GM21390 (cell line): ENCODE measurements around the gene HYCC1.

Experiments
- ATAC-seq: cut with Tn5 transposase; IDR thresholded peaks from one replicate; pipeline ENCODE4 v1.9.1; 2021; ENCODE audit not compliant: unreplicated experiment

The HYCC1 gene

GRCh38 chr7:23017309-23017708 is 3.4 kb upstream of the HYCC1 start:
- ATAC-seq: no peak

- ATAC-seq: no peak
Measured at GRCh38 chr7:23016345-23017253, 2.7 kb upstream of the HYCC1 start.

DNA sequence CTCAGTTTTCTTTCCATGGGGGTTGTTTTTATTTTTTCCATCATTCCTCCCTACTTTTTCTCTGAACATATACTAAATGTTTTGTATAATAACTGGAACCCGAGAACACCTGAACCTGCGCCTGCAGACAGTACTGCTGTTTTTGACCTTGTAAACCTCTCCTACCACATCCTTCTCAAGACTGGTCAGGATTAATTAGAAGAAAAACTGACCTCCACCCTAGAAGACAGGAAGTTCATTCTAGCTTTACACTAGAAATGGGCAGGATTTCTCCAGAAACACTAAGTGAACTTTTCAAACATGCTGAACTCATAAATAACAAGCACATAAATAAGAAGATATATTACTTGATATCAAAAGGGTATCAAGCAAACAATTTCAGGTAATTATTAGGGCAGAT is 751 bp upstream of the HYCC1 start:
- ATAC-seq: no peak

DNA sequence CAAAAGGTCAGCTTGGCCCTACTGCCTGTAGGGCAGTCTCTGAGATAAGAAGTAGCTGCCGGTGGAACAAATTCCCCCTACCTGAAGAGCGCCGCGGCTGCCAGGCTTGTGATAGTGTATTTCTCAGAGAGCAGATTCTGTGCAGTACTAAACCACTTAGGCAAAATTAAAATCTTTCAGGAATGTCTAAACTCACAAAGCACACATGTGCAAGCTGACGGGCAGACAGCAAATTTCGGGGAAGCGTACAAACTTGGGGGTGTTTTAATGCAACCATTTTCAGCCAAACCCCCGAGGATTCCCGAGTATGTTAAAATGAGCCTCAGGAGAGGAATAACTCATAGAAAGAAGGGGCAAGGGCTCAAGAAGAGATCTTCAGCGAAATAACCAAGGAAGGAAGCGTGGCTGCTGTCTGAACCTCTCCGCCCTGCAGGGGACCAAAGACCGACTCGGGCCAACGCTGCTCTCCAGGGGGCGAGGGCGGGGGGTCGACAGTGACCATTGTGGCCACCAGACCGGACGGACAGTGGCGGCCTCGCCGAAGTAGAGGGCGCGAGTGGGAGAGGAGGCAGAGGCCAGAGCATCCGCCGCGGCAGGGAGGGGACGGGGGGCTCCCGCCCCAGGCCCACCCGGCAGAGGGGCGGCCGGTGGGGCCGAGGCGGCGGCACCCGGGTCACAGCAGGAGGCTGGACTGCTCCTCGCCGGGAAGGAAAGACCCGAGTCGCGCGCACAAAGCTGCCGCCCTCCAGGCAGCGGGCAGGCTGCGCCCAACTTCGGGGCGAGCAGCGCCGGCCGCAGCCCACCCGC is 819 bp downstream of the HYCC1 start:
- ATAC-seq: peak; percentile 1

- ATAC-seq: no peak
Measured at GRCh38 chr7:23012186-23012585, 1.7 kb downstream of the HYCC1 start.

DNA sequence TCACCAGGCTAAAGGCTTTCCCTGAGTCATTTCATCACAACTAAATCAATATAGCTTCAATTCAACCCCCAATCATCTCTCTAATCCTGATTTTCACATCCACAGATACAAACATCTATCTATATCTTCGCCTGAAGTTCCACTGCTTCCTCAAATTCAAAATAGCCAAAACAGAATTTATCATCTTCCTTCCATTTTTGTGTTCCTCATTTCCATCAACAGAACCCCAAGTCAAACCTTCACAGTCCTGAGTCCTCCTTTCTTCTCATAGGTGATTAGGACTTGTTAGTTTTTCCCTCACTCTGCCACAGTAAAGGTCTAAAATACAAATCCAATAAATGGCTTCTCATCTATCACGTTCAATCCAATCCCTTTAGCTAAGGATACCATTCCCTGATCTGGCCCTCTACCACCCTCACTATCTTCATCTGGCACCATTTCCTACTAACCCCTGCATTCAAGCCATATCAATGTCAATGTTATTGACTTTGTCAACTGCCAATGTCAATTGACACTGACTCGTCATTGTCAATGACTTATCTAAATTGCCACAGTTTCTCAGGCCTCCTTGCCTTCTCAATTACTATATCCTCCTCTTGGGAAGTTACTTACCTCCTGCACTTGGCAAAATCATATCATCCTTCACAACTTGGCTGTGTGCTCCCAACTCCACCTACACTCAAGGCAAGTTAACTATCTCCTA is 2.6 kb downstream of the HYCC1 start:
- no peak for ATAC-seq

DNA sequence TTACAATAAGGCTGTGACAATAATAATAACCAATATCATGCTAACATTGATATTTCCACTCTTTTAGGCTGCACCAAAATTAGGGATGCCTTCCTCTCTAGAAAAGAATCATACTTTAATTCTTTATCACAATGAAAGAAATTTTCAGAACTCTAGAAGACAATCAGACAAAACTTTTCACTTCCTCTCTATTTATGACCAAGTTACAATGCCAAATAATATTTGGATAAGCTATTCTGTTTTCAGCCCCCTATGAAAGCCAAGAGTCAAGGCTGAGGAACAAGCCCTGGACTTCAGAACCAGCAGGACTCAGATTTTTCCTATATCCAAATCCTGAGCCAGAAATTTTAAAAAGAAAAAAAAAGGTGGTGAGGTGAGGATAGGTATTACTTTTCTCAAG is 4.6 kb downstream of the HYCC1 start:
- ATAC-seq: no peak

DNA sequence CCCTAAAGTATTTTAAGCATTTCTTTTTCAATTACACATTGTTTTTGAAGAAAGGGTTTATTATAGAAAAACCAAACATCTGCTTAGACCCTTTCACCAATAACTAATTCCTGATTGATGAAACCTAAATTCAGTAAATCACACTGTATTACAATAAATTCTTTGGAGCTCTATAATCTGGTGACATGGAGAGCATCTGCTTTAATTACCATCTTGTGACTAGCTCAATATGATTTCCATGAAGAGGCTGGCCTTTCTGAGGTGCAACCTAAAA is 9.7 kb downstream of the HYCC1 start:
- ATAC-seq: no peak

DNA sequence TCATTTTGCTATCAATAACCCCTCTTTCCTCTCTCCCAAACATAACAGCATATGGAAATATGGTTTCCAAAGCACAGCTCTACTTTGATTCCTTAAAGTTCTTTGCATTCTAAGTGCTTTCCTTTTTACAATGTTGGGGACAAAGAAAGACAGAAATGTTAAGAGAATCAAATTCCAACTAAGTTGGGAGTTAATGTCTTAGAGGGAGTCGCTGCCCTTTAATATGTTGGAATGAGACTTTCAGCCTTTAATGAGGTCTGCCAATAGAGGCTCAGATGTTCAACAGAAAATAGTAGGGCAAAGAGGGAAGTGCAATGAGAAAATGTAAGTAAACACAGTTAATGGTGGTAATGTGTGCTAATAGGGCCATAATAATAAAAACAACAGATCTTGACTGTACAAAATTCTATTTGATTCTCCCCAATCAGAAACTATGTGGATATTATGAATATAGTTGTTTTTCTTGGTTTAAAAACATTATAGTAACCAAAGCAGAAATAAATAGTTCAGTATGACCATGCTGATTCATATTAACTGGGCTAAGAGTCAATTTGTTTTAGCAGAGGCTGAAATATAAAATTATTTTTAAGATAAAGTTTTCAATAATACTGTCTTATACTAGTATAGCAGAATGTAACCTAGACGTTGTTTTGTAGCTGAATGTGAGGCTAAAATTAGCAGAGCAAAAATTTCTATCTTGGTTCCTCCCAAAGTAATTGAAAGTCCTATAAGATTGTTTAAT is 10.3 kb downstream of the HYCC1 start:
- ATAC-seq: no peak

DNA sequence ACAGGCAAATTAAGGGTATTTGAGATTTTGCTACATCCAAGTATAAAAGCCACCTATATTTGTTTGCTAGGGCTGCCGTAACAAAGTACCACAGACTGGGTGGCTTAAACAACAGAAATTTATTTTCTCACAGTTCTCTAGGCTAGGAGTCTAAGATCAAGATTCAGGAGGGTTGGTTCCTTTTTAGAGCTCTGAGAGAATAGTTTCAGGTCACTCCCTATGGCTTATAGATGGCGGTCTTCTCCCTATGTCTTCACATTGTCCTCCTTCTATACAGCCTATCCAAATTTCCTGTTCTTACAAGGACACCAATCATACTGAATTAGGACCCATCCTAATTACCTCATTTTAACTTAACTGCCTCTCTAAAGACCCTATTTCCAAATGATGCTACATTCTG is 11.2 kb downstream of the HYCC1 start:
- no peak for ATAC-seq

DNA sequence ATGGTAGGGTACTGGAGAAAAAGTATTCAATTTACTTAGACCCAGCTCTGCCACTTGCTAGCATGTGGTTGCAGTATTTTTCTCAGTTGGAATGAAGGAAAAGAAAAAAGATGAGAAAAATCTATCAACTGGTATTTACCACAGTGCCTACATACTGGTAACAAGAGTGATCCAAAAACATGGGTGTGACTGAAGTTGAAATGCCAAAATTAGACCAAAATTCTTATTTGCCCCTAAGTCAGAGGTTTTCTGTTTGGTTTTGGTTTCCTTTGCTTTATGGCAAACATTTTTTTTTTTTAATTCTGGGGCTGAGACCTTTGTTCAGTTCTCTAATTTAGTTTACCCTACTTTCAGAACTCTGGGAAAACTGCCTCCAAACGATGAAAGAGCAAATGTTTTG is 12.3 kb downstream of the HYCC1 start:
- ATAC-seq: no peak

DNA sequence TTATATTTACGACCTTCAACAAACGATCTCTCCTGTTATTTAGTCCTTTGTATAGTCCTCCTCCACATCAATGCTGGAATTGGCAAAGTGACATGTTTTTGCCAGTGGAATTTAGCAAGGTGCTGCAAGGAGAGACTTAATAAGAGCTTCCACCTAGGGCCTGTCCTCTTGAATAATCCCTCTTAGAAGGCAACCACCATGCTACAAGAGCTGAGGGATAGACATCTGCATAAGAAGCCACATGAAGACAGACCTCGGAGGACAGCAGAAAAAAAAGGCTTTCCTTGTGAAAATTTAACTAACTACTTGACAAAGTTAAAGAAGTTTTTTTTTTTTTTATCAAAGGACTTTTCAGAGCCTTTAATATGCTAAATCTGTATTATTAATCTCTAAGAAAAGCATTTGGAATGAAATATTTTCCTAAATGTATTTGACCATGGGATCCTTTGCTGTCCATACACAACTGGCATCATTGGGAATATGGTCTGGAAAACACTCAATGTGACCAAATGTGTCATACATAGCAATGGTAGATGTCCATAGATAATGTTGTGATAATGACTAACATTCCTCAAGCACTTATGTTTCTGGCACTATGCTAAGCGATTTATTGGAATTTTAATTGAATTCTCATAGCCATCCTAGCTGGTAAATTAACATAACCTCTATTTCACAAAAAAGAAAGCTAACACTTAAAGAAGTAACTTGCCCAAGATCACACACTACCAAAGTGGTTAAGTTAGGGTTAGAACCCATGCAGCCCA is 13.2 kb downstream of the HYCC1 start:
- ATAC-seq: no peak

DNA sequence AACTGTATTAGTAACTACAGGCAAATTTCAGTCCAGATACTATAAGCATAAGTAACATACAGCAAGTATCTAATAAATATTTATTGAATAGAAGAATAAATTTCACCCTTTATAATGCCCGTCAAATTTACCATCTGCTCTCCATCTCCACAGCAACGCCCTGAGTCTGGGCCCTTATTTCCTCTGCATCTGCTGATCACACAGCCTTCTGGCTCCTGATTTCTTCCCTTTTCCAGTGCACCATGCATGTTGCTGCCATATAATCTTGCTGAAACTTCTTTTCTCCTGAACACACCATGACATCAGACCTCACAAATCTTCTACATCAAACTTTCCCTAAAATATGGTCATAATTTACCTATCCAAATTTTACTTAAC is 15.4 kb downstream of the HYCC1 start:
- no peak for ATAC-seq

- no peak for ATAC-seq
Measured at GRCh38 chr7:22997871-22998518, 15.9 kb downstream of the HYCC1 start.

GRCh38 chr7:22996470-22996869 is 17.5 kb downstream of the HYCC1 start:
- no peak for ATAC-seq

GRCh38 chr7:22995011-22995410 is 18.9 kb downstream of the HYCC1 start:
- no peak for ATAC-seq

- ATAC-seq: peak; percentile 88
Measured at GRCh38 chr7:22992874-22993840, 20.8 kb downstream of the HYCC1 start.

GRCh38 chr7:22990588-22990949 is 23.4 kb downstream of the HYCC1 start:
- ATAC-seq: no peak
